Measurements from ENCODE around the gene HINFP.

- no peak for TF ChIP-seq REST (IDR thresholded peaks at IDR 0.05; ENCODE audit: unreplicated experiment)
- no peak for TF ChIP-seq CTCF (conservative IDR thresholded peaks at IDR 0.05; ENCODE audit: low read depth in 2 of 2)
Observed at GRCh38 chr11:119126675-119127268, 5.4 kb downstream of the HINFP start.
